ENCODE measurements around the gene VENTX.

The VENTX gene

GRCh38 chr10:133201948-133202725, 35.5 kb upstream of the VENTX start:
- no peak for DNase-seq (ENCODE audit: low read depth, low spot score)

- no peak for DNase-seq (ENCODE audit: low read depth, low spot score)
These were observed 34.6 kb upstream of the VENTX start for GRCh38 chr10:133202778-133203651.

- DNase-seq (ENCODE audit: low read depth, low spot score) = no peak
These were observed 33.9 kb upstream of the VENTX start for GRCh38 chr10:133203652-133204195.

- no peak for DNase-seq (ENCODE audit: low read depth, low spot score)
These were observed 33.2 kb upstream of the VENTX start for GRCh38 chr10:133204226-133205015.

- no peak for DNase-seq (ENCODE audit: low read depth, low spot score)
These were observed 32.5 kb upstream of the VENTX start for GRCh38 chr10:133205146-133205545.

GRCh38 chr10:133206356-133207040, 31.2 kb upstream of the VENTX start:
- no peak for DNase-seq (ENCODE audit: low read depth, low spot score)

- DNase-seq (ENCODE audit: low read depth, low spot score) = no peak
These were observed 30.5 kb upstream of the VENTX start for GRCh38 chr10:133207041-133207600.

- DNase-seq (ENCODE audit: low read depth, low spot score) = no peak
These were observed 30.0 kb upstream of the VENTX start for GRCh38 chr10:133207627-133208026.

GRCh38 chr10:133208466-133208865, 29.2 kb upstream of the VENTX start:
- no peak for DNase-seq (ENCODE audit: low read depth, low spot score)

- no peak for DNase-seq (ENCODE audit: low read depth, low spot score)
These were observed 28.5 kb upstream of the VENTX start for GRCh38 chr10:133209117-133209516.

GRCh38 chr10:133209641-133210040, 28.0 kb upstream of the VENTX start:
- DNase-seq (ENCODE audit: low read depth, low spot score) = no peak

GRCh38 chr10:133210398-133211140, 27.1 kb upstream of the VENTX start:
- no peak for DNase-seq (ENCODE audit: low read depth, low spot score)

GRCh38 chr10:133211141-133211830, 26.4 kb upstream of the VENTX start:
- no peak for DNase-seq (ENCODE audit: low read depth, low spot score)

GRCh38 chr10:133211959-133212852, 25.4 kb upstream of the VENTX start:
- no peak for DNase-seq (ENCODE audit: low read depth, low spot score)

- DNase-seq (ENCODE audit: low read depth, low spot score) = no peak
These were observed 24.7 kb upstream of the VENTX start for GRCh38 chr10:133212853-133213494.

GRCh38 chr10:133213641-133214467, 23.8 kb upstream of the VENTX start:
- DNase-seq (ENCODE audit: low read depth, low spot score) = no peak

Data from activated naive CD8-positive, alpha-beta T cell treated with anti-CD3 and anti-CD28 coated beads, Interleukin-2, amount 50 U/mL, for 16 hours (primary cell).